Right renal pelvis (tissue), 4 donors: Measurements from ENCODE around the gene RUNX1. TPM values are rescaled to one million over a fixed set of nuclear protein-coding genes. Genes with fewer than 3 reads are reported as not detected.
"Not testable (repeated sequence)": the region's sequence is repeated elsewhere in the genome, so short reads cannot be mapped to it uniquely, and the experiment has no call there.

Source experiments
- DNase-seq, 4 donors: peaks; one replicate each; pipeline ENCODE4 v3.0.0-alpha.2; 2013; ENCODE audit warnings: low read depth in 4 of 4, low spot score in 3 of 4, missing footprints in 1 of 4
- polyA plus RNA-seq, 4 donors: library from polyadenylated mRNA; unstranded; fragments of 120-200 nt; gene quantifications; one replicate each; pipeline ENCODE4 v1.2.1, GENCODE V29; 2013; ENCODE audit not compliant: insufficient read length in 4 of 4

Gene RUNX1
- polyA plus RNA-seq, 4 donors: 2.2 to 3.6 (median 2.4) TPM

- DNase-seq: not testable (repeated sequence)
Observed at GRCh38 chr21:34951868-34952267, 97.2 kb downstream of the RUNX1 start.

- DNase-seq: no peak
Observed at GRCh38 chr21:34950980-34951379, 98.1 kb downstream of the RUNX1 start.

- DNase-seq: no peak
Observed at GRCh38 chr21:34949499-34949898, 99.6 kb downstream of the RUNX1 start.

GRCh38 chr21:34949030-34949429 is 100.1 kb downstream of the RUNX1 start:
- no peak for DNase-seq

GRCh38 chr21:34948157-34948556 is 100.9 kb downstream of the RUNX1 start:
- no peak for DNase-seq

- no peak for DNase-seq
Observed at GRCh38 chr21:34946916-34947534, 102.1 kb downstream of the RUNX1 start.

GRCh38 chr21:34946385-34946840 is 102.7 kb downstream of the RUNX1 start:
- DNase-seq: no peak

- no peak for DNase-seq
Observed at GRCh38 chr21:34945288-34945687, 103.8 kb downstream of the RUNX1 start.

GRCh38 chr21:34944015-34944755 is 104.9 kb downstream of the RUNX1 start:
- no peak for DNase-seq

GRCh38 chr21:34942911-34943310 is 106.2 kb downstream of the RUNX1 start:
- no peak for DNase-seq

GRCh38 chr21:34941162-34941561 is 107.9 kb downstream of the RUNX1 start:
- no peak for DNase-seq

GRCh38 chr21:34939673-34940331 is 109.3 kb downstream of the RUNX1 start:
- DNase-seq: no peak

- DNase-seq: no peak
Observed at GRCh38 chr21:34938089-34938764, 110.9 kb downstream of the RUNX1 start.

GRCh38 chr21:34936883-34937563 is 112.1 kb downstream of the RUNX1 start:
- DNase-seq: no peak

GRCh38 chr21:34936371-34936789 is 112.7 kb downstream of the RUNX1 start:
- DNase-seq: no peak

GRCh38 chr21:34935898-34936297 is 113.2 kb downstream of the RUNX1 start:
- no peak for DNase-seq

GRCh38 chr21:34935452-34935851 is 113.7 kb downstream of the RUNX1 start:
- no peak for DNase-seq

GRCh38 chr21:34934350-34934749 is 114.8 kb downstream of the RUNX1 start:
- DNase-seq: no peak

GRCh38 chr21:34933609-34934335 is 115.3 kb downstream of the RUNX1 start:
- no peak for DNase-seq

- no peak for DNase-seq
Observed at GRCh38 chr21:34932233-34932632, 116.9 kb downstream of the RUNX1 start.
